ENCODE measurements around the gene PSMC3.

Gene PSMC3

GRCh38 chr11:47426062-47426956, at the start of gene PSMC3:
Gene PSMC3, minus strand, starts transcription at chr11:47426439. Its CDS starts 160 bp downstream, at chr11:47426279.
- peak; percentile 83 for DNase-seq (ENCODE audit: low read depth)

- no peak for DNase-seq (ENCODE audit: low read depth)
Measured at GRCh38 chr11:47470671-47471070, 44.4 kb upstream of the PSMC3 start.

DNA sequence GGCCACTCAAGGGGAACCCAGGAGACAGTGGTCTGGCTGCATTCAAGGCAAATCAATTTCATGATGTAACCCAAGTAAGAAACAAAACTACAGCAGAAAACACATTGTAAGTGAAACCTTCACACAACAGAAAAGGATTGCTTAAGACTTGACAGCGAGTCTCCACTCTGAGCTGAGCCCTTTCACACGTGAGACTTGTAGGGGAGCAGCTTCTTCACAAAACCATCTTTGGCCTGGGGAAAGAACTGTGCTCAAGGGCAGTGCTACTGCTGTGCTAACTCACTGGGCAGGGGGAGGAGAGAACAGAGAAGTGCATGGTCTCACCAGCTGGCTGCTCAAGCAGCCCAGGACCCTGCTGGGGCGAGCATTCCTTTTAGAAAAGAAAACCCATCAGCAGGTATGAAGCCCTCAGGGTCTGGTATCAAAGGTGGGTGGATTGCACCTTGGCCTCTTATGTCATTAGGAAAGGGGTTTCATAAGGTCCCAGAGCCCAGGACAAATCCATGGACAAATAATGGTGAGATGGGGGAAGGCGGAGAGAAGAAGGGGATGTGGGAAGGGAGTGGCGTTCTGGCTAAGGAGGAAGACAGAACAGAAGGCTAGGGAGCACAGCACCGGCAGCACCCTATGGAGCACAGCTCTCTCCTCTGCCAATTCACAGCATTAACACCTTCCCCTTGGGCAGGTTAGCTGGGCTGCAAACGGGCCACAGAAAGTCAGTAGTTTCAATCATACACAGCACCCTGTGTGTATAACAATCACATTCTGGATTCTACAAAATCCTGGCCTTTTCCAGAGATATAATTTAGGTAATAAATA, 43.3 kb upstream of the PSMC3 start:
- no peak for DNase-seq (ENCODE audit: low read depth)

DNA sequence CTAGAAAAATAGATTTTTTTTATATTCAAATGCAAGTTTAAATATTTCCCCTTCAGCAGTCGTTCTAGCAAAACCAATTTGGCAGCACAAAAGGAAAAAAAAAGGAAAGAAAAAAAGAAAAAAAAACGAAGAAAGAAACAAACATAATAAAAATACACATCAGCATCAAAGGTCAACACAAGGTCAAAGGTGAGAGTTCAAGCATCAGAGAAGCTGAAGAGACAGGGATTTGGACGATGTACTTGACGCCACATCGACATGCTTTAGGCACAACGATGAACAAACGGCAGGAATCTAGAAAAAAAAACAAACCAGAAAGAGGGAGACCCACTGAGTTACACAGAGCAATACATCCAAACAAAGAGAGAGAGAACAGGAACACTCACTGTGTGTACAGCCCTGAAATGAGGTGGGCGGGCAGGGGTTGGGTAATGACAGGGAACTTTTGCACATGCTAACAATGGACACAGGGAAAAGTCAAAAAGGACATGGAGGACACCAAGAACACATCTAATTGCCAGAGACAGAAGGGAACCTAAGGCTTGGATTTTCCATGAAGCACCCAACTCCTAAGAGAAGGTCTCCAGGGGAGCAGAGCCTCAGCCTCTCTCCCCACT, 42.5 kb upstream of the PSMC3 start:
- DNase-seq (ENCODE audit: low read depth): no peak

GRCh38 chr11:47467357-47467756, 41.1 kb upstream of the PSMC3 start:
- no peak for DNase-seq (ENCODE audit: low read depth)

DNA sequence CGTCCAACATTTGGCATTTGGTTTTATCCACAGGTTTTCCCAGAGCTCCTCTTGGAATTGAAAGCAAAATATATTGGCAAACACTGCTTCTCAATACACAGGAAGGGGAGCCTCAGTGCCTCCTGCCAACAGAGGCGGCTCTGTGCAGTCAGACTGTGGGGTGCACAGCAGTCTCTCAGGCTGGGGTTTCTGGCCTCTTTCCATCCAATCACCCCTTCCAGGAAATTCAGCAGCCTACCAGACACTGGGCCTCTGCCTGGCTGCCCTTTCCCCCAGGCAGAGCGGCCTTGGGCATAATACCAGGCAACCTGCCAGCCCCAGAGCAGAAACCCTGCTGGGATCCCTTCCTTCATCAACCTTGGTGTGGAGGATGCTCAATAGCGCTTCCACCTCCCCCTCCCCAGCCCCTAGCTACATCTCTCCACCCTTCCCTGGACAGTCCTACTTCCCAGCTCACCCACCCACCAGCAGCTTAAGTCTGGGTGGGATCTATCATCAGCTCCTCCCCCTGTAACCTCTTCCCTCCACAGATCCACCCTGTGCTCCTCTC, 40.5 kb upstream of the PSMC3 start:
- no peak for DNase-seq (ENCODE audit: low read depth)

- no peak for DNase-seq (ENCODE audit: low read depth)
Measured at GRCh38 chr11:47466201-47466600, 40.0 kb upstream of the PSMC3 start.

DNA sequence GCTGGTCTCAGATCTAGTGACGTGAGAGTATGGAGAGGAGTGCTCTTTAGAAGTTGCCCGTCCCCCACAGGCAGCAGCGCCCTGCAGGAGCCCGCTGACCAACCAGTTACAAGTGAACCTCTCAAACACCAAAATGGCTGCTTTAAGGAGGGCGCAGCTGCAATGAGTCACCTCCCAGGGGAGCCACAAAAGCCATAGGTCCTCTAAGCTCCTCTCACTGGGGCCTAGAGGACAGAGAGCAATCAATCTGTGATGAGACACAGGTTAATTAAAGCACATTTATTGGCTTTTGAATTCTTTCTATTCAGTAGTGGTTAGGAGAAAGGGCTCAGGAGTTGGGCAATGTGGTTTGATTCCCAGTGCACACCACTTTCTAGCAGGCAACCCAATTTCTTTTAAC, 38.2 kb upstream of the PSMC3 start:
- DNase-seq (ENCODE audit: low read depth): peak; percentile 25

DNA sequence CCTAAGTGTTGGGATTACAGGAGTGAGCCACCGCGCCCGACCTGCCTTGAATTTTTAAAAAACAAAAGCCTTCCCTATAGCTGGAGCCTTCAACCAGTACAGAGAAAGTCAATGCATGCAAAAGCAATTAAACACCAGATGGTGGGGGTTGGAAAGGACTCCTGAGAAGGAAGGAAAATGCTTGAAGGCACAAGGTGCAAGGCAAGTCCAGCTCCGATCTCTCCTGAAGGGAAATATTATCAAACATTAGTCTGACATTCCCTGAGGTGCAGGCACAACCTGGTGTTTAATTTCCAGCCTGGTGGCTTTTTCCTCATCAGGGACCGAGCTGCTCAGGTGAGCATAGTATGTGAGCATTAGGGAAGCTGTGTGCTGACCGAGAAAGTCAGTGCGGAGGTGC, 35.6 kb upstream of the PSMC3 start:
- no peak for DNase-seq (ENCODE audit: low read depth)

DNA sequence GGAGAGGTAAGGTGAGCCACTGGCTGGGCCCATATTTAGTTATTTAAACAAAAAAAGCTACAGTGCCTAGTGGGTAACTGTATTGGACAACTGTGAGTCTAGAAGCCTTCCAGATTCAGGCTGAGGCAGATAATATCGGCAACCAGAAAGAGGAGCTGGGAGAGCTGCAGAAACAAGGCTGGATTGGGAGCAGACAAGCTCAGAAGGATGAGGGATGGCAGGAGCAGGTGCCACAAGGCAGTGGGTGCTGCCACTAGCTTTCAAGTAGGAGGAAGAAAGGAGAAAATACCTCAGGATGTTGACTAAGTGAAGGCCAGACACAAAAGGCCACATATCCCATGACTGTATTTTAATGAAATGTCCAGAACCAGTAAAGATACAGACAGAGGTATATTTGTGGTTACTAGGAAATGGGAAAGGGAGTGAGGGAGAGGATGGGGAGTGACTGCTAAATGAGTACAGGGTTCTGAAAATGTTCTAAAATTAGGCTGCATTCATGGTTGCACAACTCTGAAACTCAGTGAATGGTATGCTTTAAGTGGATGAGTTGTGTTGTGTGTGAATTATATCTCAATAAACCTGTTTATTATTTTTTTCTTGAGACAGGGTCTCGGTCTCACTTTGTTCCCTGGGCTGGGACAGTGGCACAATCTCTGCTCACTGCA, 34.5 kb upstream of the PSMC3 start:
- DNase-seq (ENCODE audit: low read depth): no peak

DNA sequence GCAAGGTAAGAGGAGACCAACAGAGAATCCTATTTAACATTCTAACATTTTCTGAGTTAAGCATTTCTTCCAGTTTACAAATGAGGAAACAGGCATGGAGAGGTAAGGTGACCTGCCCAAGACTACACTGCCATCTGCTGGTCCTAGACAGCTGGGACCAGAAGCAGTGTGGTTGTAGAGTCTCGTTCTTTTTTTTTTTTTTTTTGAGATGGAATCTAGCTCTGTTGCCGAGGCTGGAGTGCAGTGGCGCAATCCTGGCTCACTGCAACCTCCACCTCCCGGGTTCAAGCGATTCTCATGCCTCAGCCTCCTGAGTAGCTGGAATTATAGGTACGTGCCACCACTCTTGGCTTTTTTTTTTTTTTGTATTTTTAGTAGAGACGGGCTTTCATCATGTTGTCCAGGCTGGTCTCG, 28.0 kb upstream of the PSMC3 start:
- peak; percentile 43 for DNase-seq (ENCODE audit: low read depth)

- no peak for DNase-seq (ENCODE audit: low read depth)
Measured at GRCh38 chr11:47453365-47453764, 27.1 kb upstream of the PSMC3 start.

- DNase-seq (ENCODE audit: low read depth): no peak
Measured at GRCh38 chr11:47451990-47452389, 25.8 kb upstream of the PSMC3 start.

DNA sequence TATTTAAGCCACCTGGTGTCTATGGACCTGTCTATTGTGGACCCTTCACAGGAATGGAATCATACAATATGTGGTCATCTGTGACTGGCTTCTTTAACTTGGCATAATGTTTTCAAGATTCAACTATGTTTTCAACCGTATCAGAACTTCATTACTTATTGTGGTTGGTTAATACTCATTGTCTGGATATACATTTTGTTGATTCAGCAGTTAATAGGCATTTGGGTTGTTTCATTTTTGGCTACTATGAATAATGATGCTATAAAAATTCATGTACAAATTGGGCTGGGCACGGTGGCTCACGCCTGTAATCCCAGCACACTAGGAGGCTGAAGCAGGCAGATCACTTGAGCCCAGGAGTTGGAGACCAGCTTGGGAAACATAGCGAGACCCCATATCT, 25.2 kb upstream of the PSMC3 start:
- no peak for DNase-seq (ENCODE audit: low read depth)

GRCh38 chr11:47449541-47449940, 23.3 kb upstream of the PSMC3 start:
- DNase-seq (ENCODE audit: low read depth): no peak

- DNase-seq (ENCODE audit: low read depth): no peak
Measured at GRCh38 chr11:47448566-47449427, 22.6 kb upstream of the PSMC3 start, which contains the start of gene RAPSN. Gene RAPSN, minus strand, starts transcription at chr11:47449136. Its CDS starts 172 bp downstream, at chr11:47448964.

DNA sequence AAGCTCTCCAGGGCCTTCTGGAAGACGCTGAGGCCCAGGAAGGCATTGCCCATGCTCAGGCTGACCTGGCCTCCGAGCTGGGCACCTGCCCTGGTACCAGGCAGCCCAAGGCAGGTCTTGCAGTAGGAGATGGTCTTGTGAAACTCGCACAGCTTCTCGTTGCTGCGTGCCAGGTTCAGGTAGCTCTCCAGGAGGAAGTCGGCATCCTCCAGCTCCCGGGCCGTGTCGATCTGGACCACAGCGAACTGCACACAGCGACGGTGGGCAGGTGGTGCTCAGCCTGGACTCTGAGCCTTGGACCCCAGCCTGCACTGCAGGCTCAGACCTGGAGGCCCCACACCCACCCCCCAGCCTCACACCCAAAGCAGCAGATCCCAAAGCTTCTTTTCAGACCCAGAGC, 21.7 kb upstream of the PSMC3 start:
- no peak for DNase-seq (ENCODE audit: low read depth)

DNA sequence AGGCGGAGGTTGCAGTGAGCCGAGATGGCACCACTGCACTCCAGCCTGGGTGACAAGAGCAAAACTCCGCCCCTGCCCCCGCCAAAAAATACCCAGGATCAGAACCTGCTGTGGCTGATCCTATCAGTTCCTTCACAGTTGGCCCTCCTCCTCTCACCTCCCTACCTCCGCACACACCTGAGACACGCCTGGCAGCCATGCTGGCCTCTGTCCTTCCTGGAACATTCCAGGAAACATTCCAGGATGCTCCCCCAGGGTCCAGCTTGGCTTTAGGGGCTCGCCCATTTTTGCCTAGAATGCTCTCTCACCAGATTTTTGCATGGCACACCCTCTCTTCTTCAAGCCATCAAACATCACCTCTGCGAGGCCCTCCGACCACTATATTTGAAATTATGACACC, 20.6 kb upstream of the PSMC3 start:
- no peak for DNase-seq (ENCODE audit: low read depth)

DNA sequence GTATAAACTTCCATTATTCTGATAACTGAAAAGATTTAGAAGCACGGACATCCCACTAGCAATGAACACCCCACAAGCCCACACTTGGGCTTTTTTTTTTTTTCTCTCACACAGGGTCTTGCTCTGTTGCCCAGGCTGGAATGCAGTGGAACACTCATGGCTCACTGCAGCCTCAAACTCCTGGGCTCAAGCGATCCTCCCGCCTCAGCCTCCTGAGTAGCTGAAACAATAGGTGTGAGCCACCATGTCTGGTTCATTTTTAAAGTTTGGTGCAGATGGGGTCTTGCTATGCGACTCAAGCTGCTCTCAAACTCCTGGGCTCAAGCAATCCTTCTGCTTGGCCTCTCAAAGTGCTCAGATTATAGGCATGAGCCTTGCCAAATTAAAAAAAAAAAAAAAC, 19.6 kb upstream of the PSMC3 start:
- DNase-seq (ENCODE audit: low read depth): no peak

DNA sequence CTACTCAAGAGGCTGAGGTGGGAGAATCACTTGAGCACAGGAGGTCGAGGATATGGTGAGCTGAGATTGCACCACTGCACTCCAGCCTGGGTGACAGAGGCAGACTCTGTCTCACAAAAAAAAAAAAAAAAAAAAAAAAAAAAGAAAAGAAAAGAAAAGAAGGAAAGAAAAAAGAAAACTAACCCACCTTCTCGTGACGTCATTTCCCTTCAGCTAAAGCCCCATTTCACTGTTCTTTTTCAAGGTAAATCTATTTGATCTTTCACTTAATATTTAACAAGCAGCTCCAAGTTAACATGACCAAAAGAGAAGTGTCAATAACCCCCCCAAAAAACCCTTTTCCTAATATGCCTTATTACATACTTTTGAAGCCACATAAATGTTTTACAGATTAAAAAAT, 17.6 kb upstream of the PSMC3 start:
- no peak for DNase-seq (ENCODE audit: low read depth)
